ENCODE data around the gene BCAS4.

BCAS4 gene

GRCh38 chr20:50886184-50886790 is 91.4 kb downstream of the BCAS4 start:
- H3K36me3 ChIP-seq (ENCODE audit: insufficient read depth, low read length) = peaks cover 37% of the 10 kb centered on the region
- H4K20me1 ChIP-seq (ENCODE audit: insufficient read depth, low read length) = peaks cover 55% of the 10 kb centered on the region
- ATAC-seq (ENCODE audit: insufficient read depth, low read depth) = 0 out of 3 replicates have a peak, but pooled peaks have one; percentile 8
- H3K27ac ChIP-seq (ENCODE audit: low read length) = no peak overlapping the region
- no peaks in the 10 kb centered on the region for H3K9me3 ChIP-seq (ENCODE audit: insufficient read depth, low read length, severe bottlenecking)
- no peaks in the 10 kb centered on the region for H3K27me3 ChIP-seq (ENCODE audit: insufficient read depth, low read length, poor library complexity)
- H2AFZ ChIP-seq (ENCODE audit: low read depth, low read length) = no peak overlapping the region
- no peak overlapping the region for H3K9ac ChIP-seq (ENCODE audit: low read depth, low read length)
- TF ChIP-seq CTCF (IDR thresholded peaks at IDR 0.05; ENCODE audit: borderline replicate concordance, extremely low read depth, low read length, poor library complexity, severe bottlenecking) = no peak
- TF ChIP-seq EZH2 (IDR thresholded peaks at IDR 0.05; ENCODE audit: borderline replicate concordance, low read depth, low read length, severe bottlenecking) = no peak
- DNase-seq = no peak
- H3K4me3 ChIP-seq (ENCODE audit: low read depth in 1 of 2, low read length in 2 of 2) = no peak overlapping the region
- H3K79me2 ChIP-seq (ENCODE audit: insufficient read depth, low read length) = no peaks in the 10 kb centered on the region; the same call in 1 of the 2 replicates
- H3K4me2 ChIP-seq (ENCODE audit: insufficient read depth, low read length) = no peak overlapping the region
- H3K4me1 ChIP-seq (ENCODE audit: insufficient read depth, low read length) = no peaks in the 10 kb centered on the region

GRCh38 chr20:50887576-50887975 is 92.7 kb downstream of the BCAS4 start:
- TF ChIP-seq CTCF (IDR thresholded peaks at IDR 0.05; ENCODE audit: borderline replicate concordance, extremely low read depth, low read length, poor library complexity, severe bottlenecking) = no peak
- no peak for TF ChIP-seq EZH2 (IDR thresholded peaks at IDR 0.05; ENCODE audit: borderline replicate concordance, low read depth, low read length, severe bottlenecking)
- no peak for DNase-seq
- H3K9ac ChIP-seq (ENCODE audit: low read depth, low read length) = no peak overlapping the region
- no peak overlapping the region for H2AFZ ChIP-seq (ENCODE audit: low read depth, low read length)
- no peak overlapping the region for H3K27ac ChIP-seq (ENCODE audit: low read length)
- no peak overlapping the region for H3K4me3 ChIP-seq (ENCODE audit: low read depth in 1 of 2, low read length in 2 of 2)
- peaks cover 50% of the 10 kb centered on the region for H3K36me3 ChIP-seq (ENCODE audit: insufficient read depth, low read length)
- H3K27me3 ChIP-seq (ENCODE audit: insufficient read depth, low read length, poor library complexity) = no peaks in the 10 kb centered on the region
- no peaks in the 10 kb centered on the region for H3K4me1 ChIP-seq (ENCODE audit: insufficient read depth, low read length)
- H3K4me2 ChIP-seq (ENCODE audit: insufficient read depth, low read length) = no peak overlapping the region
- ATAC-seq (ENCODE audit: insufficient read depth, low read depth) = no peak
- no peaks in the 10 kb centered on the region for H3K9me3 ChIP-seq (ENCODE audit: insufficient read depth, low read length, severe bottlenecking)
- no peaks in the 10 kb centered on the region; the same call in 1 of the 2 replicates for H3K79me2 ChIP-seq (ENCODE audit: insufficient read depth, low read length)
- peaks cover 67% of the 10 kb centered on the region for H4K20me1 ChIP-seq (ENCODE audit: insufficient read depth, low read length)

- no peak for DNase-seq
- no peak overlapping the region for H3K9ac ChIP-seq (ENCODE audit: low read depth, low read length)
Measured at GRCh38 chr20:50891138-50891537, 96.3 kb downstream of the BCAS4 start.

More at GRCh38 chr20:50891138-50891537, 96.3 kb downstream of the BCAS4 start:
- no peak overlapping the region for H3K4me3 ChIP-seq (ENCODE audit: low read depth in 1 of 2, low read length in 2 of 2)
- peaks cover 84% of the 10 kb centered on the region for H3K36me3 ChIP-seq (ENCODE audit: insufficient read depth, low read length)
- peaks cover 68% of the 10 kb centered on the region for H4K20me1 ChIP-seq (ENCODE audit: insufficient read depth, low read length)
- no peaks in the 10 kb centered on the region for H3K27me3 ChIP-seq (ENCODE audit: insufficient read depth, low read length, poor library complexity)
- no peak overlapping the region for H3K27ac ChIP-seq (ENCODE audit: low read length)
- no peak overlapping the region for H2AFZ ChIP-seq (ENCODE audit: low read depth, low read length)
- H3K4me1 ChIP-seq (ENCODE audit: insufficient read depth, low read length) = no peaks in the 10 kb centered on the region
- TF ChIP-seq EZH2 (IDR thresholded peaks at IDR 0.05; ENCODE audit: borderline replicate concordance, low read depth, low read length, severe bottlenecking) (no peak), CTCF (IDR thresholded peaks at IDR 0.05; ENCODE audit: borderline replicate concordance, extremely low read depth, low read length, poor library complexity, severe bottlenecking) (no peak)
- peaks cover 4% of the 10 kb centered on the region; the same call in 1 of the 2 replicates for H3K79me2 ChIP-seq (ENCODE audit: insufficient read depth, low read length)
- no peak for ATAC-seq (ENCODE audit: insufficient read depth, low read depth)
- no peak overlapping the region for H3K4me2 ChIP-seq (ENCODE audit: insufficient read depth, low read length)
- H3K9me3 ChIP-seq (ENCODE audit: insufficient read depth, low read length, severe bottlenecking) = no peaks in the 10 kb centered on the region

All from DND-41 (cell line).